Muscle of leg (tissue), 11 donors: ENCODE measurements around the gene EXOC7. TPM values are rescaled to one million over a fixed set of nuclear protein-coding genes. Genes with fewer than 3 reads are reported as not detected.

Source experiments
- DNase-seq: peaks from one replicate; pipeline ENCODE4 v3.0.0; 2013
- H3K27ac ChIP-seq: one replicate; pipeline ENCODE4 v1.5.1; 2013; ENCODE audit warnings: mild to moderate bottlenecking, low read length, control low read depth
- H3K27me3 ChIP-seq: one replicate; pipeline ENCODE4 v1.6.1; 2013; ENCODE audit warnings: low read length; ENCODE audit not compliant: control insufficient read depth, insufficient read depth
- H3K36me3 ChIP-seq: one replicate; pipeline ENCODE4 v1.6.1; 2013; ENCODE audit warnings: low read length; ENCODE audit not compliant: control insufficient read depth, insufficient read depth
- H3K4me1 ChIP-seq: one replicate; pipeline ENCODE4 v1.6.1; 2013; ENCODE audit warnings: low read length; ENCODE audit not compliant: control insufficient read depth, insufficient read depth
- H3K4me3 ChIP-seq: one replicate; pipeline ENCODE4 v1.5.1; 2013; ENCODE audit warnings: low read length, control low read depth
- H3K9me3 ChIP-seq: replicated peaks from 2 replicates; pipeline ENCODE4 v1.6.1; 2013; ENCODE audit warnings: low read depth, low read length; ENCODE audit not compliant: control insufficient read depth
- WGBS: methylation state at CpG from one replicate; pipeline ENCODE4 v1.1.5; 2013; ENCODE audit warnings: missing lambda C conversion rate; ENCODE audit not compliant: insufficient coverage; 5-methylcytosine and 5-hydroxymethylcytosine counted together
- polyA plus RNA-seq, 8 donors: library from polyadenylated mRNA; unstranded; fragments of 120-200 nt; gene quantifications; one replicate each; pipeline versions ENCODE4 v1.2.1 to v1.2.3, GENCODE V29; 2013; ENCODE audit warnings: inconsistent platforms in 1 of 8, low replicate concordance in 1 of 8; ENCODE audit not compliant: insufficient read length in 8 of 8, insufficient read depth in 1 of 8
- total RNA-seq: library from RNA; stranded (reverse); fragments of 120-200 nt; gene quantifications from one replicate; pipeline ENCODE4 v1.2.4, GENCODE V29; 2013

EXOC7 gene
- total and polyA plus RNA-seq, 9 donors = 62.3 to 87.7 (median 78.9) TPM

DNA sequence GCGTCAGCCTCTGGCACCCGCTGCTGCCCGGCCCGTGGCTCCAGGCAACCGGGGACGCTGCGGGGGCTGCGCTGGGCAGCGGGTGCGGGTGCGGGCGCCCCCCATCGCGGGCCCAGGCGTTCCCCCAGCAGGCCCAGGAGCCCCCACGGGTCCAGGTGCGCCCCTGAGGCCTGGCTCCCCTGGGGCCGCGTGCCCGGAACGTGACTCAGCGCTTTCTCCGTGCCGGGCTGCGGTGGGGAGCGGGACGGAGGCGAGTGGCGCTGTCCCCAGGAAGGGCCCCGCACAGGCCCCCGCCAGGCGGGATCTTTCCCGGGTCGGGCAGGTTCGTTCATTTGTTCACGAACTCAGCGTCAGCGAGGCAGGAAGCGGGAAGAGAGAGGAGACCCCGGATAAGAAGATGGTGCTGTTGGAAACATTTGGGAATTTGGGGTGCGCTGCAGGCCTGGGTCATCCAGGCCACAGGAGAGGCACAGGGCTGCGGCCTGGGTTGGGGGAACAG lies 18.4 kb upstream of the EXOC7 start:
- WGBS = 13% methylated on average over 42 of the region's 42 CpGs
- peaks cover 5% of the 10 kb centered on the region for H3K27me3 ChIP-seq
- H3K36me3 ChIP-seq = no peaks in the 10 kb centered on the region
- peak; percentile 45 for DNase-seq
- peaks cover 14% of the 10 kb centered on the region for H3K4me1 ChIP-seq
- peak overlapping the region; percentile 35 for H3K27ac ChIP-seq
- H3K9me3 ChIP-seq = no peaks in the 10 kb centered on the region
- H3K4me3 ChIP-seq = peak overlapping the region; percentile 45

DNA sequence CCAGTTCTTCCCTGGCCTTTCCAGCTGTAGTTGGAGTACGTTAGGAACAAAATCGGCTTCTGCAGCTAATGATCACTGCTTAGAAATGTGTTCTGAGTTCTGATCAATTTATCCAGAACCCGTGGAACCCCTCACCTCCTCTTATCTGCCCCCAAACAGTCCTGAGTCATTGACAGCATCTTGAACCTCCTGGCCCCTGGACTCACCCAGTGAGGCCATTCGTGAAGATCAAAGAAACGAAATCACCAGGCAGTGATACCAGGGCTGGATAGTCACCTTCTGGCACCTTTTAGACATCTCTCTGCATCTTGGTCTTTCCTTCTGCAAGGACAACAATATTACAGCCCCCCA lies 17.0 kb upstream of the EXOC7 start:
- no peak overlapping the region for H3K4me3 ChIP-seq
- no peak for DNase-seq
- H3K4me1 ChIP-seq = peaks cover 14% of the 10 kb centered on the region
- peaks cover 5% of the 10 kb centered on the region for H3K27me3 ChIP-seq
- no peaks in the 10 kb centered on the region for H3K36me3 ChIP-seq
- no peaks in the 10 kb centered on the region for H3K9me3 ChIP-seq
- H3K27ac ChIP-seq = no peak overlapping the region
- WGBS = 88% methylated on average over 3 of the region's 5 CpGs

- Histone ChIP-seq H3K27me3 (peaks cover 5% of the 10 kb centered on the region), H3K36me3 (no peaks in the 10 kb centered on the region), H3K4me1 (peaks cover 14% of the 10 kb centered on the region), H3K4me3 (no peak overlapping the region), H3K9me3 (no peaks in the 10 kb centered on the region), H3K27ac (no peak overlapping the region)
- WGBS = 65% methylated on average over 18 of the region's 19 CpGs
- no peak for DNase-seq
These were observed 16.1 kb upstream of the EXOC7 start for GRCh38 chr17:76119409-76120371.

DNA sequence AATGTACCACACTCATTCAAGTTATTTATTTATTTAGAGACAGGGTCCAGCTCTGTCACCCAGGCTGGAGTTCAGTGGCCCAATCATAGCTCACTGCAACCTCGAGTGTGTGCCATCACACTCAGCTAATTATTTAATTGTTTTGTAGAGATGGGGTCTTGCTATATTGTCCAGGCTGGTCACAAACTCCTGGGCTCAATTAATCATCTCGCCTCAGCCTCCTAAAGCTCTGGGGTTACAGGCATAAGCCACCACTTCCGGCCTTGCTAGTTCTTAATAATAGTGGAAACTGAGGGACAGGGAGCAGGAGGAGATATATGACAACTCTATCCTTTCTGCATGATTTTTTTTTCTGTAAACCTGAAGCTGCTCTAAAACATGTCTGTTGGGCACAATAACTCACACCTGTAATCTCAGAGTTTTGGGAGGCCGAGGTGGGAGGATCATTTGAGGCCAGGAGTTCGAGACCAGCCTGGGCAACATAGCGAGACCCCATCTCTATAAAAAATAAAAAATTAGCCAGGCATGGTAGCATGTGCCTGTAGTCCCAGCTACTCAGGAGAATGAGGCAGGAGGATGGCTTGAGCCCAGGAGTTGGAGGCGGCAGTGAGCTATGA lies 11.7 kb upstream of the EXOC7 start:
- H3K27ac ChIP-seq = no peak overlapping the region
- WGBS = 89% methylated on average over 1 of the region's 7 CpGs
- no peaks in the 10 kb centered on the region for H3K27me3 ChIP-seq
- DNase-seq = no peak
- H3K9me3 ChIP-seq = no peaks in the 10 kb centered on the region
- no peak overlapping the region for H3K4me3 ChIP-seq
- H3K36me3 ChIP-seq = no peaks in the 10 kb centered on the region
- H3K4me1 ChIP-seq = no peaks in the 10 kb centered on the region

- H3K27ac ChIP-seq = no peak overlapping the region
- no peaks in the 10 kb centered on the region for H3K9me3 ChIP-seq
- no peak overlapping the region for H3K4me3 ChIP-seq
- H3K27me3 ChIP-seq = no peaks in the 10 kb centered on the region
- H3K36me3 ChIP-seq = no peaks in the 10 kb centered on the region
- no peaks in the 10 kb centered on the region for H3K4me1 ChIP-seq
- no peak for DNase-seq
- no CpG with 5 or more reads among the region's 2 CpGs for WGBS
These were observed 8.4 kb upstream of the EXOC7 start for GRCh38 chr17:76111956-76112355.

DNA sequence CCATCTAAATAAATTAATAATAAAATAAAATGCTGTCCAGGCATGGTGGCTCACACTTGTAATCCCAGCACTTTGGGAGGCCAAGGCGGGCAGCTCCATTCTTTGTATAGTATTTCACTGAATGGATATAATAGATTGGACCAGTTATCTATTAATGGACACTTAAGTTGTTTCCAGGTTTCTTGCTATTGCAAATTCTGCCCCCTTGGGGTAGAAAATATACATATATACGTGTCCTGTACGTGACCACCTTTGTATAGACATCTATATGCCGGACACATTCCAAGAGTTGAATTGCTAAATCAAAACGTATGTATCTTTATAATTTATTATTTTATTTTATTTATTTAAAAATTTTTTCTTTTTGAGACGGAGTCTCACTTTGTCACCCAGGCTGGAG lies 3.9 kb upstream of the EXOC7 start:
- Histone ChIP-seq H3K4me3 (no peak overlapping the region), H3K4me1 (peaks cover 18% of the 10 kb centered on the region), H3K27me3 (no peaks in the 10 kb centered on the region), H3K9me3 (no peaks in the 10 kb centered on the region), H3K27ac (no peak overlapping the region), H3K36me3 (no peaks in the 10 kb centered on the region)
- DNase-seq = no peak
- WGBS = no CpG with 5 or more reads among the region's 6 CpGs

DNA sequence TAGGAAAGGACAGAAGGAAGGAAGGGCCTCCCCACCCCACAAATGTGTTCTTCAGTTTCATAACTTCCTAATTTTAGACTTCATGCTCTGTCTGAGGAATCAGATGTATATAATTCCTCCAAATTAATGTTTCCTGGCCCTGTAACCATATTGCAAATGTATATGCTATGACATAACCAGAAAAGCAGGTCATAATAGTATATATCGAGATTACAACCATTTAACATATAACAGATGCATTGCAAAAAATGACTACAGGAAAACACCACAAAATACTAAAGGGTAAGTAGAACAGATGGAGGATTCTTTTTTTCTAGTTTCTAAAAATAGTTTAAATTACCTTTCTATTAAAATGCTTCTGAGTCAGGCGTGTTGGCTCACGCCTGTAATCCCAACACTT lies 3.1 kb upstream of the EXOC7 start:
- DNase-seq = no peak
- peaks cover 23% of the 10 kb centered on the region for H3K4me1 ChIP-seq
- peaks cover 5% of the 10 kb centered on the region for H3K36me3 ChIP-seq
- WGBS = no CpG with 5 or more reads among the region's 3 CpGs
- no peaks in the 10 kb centered on the region for H3K27me3 ChIP-seq
- H3K4me3 ChIP-seq = no peak overlapping the region
- H3K27ac ChIP-seq = peak overlapping the region; percentile 31
- no peaks in the 10 kb centered on the region for H3K9me3 ChIP-seq

GRCh38 chr17:76104896-76105231 lies 1.3 kb upstream of the EXOC7 start:
- Histone ChIP-seq H3K27ac (no peak overlapping the region), H3K9me3 (no peaks in the 10 kb centered on the region), H3K4me1 (peaks cover 23% of the 10 kb centered on the region), H3K27me3 (no peaks in the 10 kb centered on the region), H3K36me3 (peaks cover 21% of the 10 kb centered on the region), H3K4me3 (no peak overlapping the region)
- DNase-seq = no peak
- WGBS = 75% methylated on average over 2 of the region's 5 CpGs

- Histone ChIP-seq H3K36me3 (peaks cover 27% of the 10 kb centered on the region), H3K27me3 (no peaks in the 10 kb centered on the region), H3K4me1 (peaks cover 23% of the 10 kb centered on the region), H3K4me3 (peak overlapping the region; percentile 82), H3K27ac (peak overlapping the region; percentile 86), H3K9me3 (no peaks in the 10 kb centered on the region)
- no peak for DNase-seq
- WGBS = 85% methylated on average over 15 of the region's 29 CpGs
These were observed 731 bp upstream of the EXOC7 start for GRCh38 chr17:76104140-76104895.

DNA sequence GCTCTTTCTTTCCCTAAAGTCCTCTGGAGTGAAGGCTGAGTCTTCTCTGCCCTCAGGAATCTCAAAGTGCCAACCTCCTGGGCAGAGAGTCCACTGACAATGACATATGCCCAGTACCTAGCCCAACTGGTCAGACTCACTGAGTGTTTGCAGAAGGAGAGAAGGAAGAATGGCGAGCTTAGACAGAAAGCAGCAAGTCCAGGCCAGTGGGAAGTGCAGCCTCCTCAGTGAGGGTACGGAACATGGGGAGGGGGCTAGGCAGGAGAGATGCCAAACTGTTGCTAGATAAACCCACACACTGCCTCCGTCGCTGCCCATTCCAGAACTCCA lies 678 bp downstream of the EXOC7 start:
- H3K27me3 ChIP-seq = no peaks in the 10 kb centered on the region
- H3K27ac ChIP-seq = peak overlapping the region; percentile 86
- peaks cover 23% of the 10 kb centered on the region for H3K4me1 ChIP-seq
- WGBS = 0% methylated on average over 1 of the region's 4 CpGs
- peak overlapping the region; percentile 82 for H3K4me3 ChIP-seq
- H3K9me3 ChIP-seq = no peaks in the 10 kb centered on the region
- H3K36me3 ChIP-seq = peaks cover 35% of the 10 kb centered on the region
- DNase-seq = no peak
